HG02973 (cell line): Measurements from ENCODE around the gene POGLUT2.

Experiments
- ATAC-seq: cut with Tn5 transposase; IDR thresholded peaks from one replicate; pipeline ENCODE4 v1.9.1; 2021; ENCODE audit warnings: moderate library complexity; ENCODE audit not compliant: unreplicated experiment

Gene POGLUT2

GRCh38 chr13:102798581-102799425 is at the start of gene POGLUT2, which contains the start of gene BIVM:
TSS of gene POGLUT2 (minus strand) at chr13:102798976. CDS start at chr13:102798670, 306 bp downstream.
TSS of gene BIVM (plus strand) at chr13:102799119. CDS start at chr13:102807268, 8,149 bp downstream.
- ATAC-seq = peak; percentile 84

DNA sequence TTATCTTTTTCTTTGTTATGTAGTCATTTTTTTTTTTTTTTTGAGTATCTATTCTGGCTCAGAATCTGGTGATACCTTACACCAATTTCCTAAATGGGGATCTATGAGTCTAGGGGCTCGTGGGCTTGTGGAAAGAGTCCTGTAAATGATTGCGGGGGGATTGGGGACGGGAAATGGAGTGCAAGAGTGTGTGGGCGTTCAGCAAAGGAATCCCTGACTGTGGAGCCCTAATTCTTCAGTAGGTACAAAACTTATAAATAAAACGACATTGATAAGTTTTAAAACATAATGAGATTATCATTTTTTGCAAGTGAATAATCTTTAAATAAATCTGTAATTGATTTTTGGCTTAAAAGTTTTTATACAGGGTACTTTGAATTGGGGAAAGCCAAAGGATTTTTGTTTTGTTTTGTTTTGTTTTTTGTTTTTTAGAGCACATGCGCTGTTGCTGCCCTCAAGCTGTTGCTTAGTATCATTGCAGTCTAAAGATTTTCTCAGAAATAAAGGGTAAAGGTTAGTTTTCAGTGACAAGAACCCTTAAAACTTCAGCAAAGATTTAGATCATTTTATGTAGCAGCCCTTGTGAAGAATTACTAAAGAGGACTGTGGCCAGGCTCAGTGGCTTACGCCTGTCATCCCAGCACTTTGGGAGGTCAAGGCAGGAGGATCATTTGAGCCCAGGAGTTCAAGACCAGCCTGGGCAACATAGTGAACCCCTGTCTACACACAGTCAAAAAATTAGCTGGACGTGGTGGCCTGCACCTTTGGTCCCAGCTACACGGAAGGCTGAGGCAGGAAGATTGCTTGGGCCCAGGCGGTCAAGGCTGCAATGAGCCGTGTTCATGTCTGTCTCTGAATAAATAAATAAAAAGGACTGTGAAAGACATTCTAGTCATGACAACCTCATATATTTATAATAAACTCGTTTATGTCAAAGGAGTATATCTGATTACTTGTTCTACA is 48.8 kb upstream of the POGLUT2 start:
- ATAC-seq = no peak

GRCh38 chr13:102846261-102847015 is 47.7 kb upstream of the POGLUT2 start:
- ATAC-seq = peak; percentile 33

DNA sequence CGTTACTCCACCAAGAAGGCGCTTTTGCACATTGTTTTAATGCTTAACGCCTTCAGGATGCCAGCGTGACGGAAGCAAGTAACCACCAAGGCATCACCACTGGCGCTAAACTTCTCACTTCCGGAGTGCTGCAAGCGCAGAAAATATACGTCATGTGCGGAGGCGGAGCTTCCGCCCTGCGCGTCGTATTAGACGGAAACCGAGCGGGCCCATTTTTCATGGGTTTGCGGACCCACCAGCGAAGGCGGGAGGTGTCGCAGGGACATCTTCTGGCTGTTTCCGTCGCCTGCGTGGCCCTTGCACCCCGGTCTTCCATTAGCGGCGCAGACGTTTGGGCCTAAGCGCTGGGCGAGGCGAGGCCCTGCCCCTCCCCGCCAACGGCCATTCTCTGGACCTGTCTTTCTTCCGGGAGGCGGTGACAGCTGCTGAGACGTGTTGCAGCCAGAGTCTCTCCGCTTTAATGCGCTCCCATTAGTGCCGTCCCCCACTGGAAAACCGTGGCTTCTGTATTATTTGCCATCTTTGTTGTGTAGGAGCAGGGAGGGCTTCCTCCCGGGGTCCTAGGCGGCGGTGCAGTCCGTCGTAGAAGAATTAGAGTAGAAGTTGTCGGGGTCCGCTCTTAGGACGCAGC is 47.0 kb upstream of the POGLUT2 start, which contains the start of gene ERCC5:
ERCC5 (plus strand) TSS at position 403 of the 631 bp plus-strand sequence. CDS start 235 bp downstream, outside the sequence.
- ATAC-seq = peak; percentile 86

- peak; percentile 12 for ATAC-seq
Observed at GRCh38 chr13:102845289-102845629, 46.5 kb upstream of the POGLUT2 start.

DNA sequence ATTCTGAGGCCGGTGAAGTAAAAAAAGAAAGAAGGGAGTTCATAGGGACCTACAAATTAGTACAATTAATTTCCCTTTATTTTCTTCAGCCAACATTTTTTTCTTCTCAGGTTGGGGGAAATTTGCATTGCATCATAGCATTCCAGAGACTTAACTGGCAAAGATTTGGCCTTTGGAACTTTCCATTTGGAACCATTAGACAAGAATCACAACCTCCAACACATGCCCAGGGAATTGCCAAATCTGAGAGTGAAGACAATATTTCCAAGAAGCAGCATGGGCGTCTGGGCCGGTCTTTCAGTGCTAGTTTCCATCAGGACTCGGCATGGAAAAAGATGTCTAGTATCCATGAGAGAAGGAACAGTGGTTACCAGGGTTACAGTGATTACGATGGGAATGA is 40.7 kb upstream of the POGLUT2 start:
- no peak for ATAC-seq

- no peak for ATAC-seq
Observed at GRCh38 chr13:102838982-102839381, 40.2 kb upstream of the POGLUT2 start.

DNA sequence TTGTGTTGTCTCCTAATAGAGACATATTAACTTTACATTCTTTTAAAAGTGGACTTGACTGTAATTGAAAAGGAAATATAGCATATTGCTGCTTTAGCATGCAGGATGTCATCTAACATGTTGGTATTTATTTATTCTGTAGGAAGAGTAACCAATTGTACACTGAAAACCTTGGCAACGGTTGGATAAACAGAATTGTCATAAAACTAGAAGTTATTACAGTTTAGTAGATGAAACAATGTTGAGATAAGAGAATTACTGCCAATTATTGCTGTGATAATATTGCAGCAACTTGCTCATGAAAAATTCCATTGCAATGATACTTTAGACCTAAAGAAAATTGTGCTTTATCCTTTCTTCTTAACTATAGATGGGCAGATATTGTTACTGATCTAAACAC is 39.5 kb upstream of the POGLUT2 start:
- no peak for ATAC-seq

GRCh38 chr13:102836471-102836870 is 37.7 kb upstream of the POGLUT2 start:
- no peak for ATAC-seq

DNA sequence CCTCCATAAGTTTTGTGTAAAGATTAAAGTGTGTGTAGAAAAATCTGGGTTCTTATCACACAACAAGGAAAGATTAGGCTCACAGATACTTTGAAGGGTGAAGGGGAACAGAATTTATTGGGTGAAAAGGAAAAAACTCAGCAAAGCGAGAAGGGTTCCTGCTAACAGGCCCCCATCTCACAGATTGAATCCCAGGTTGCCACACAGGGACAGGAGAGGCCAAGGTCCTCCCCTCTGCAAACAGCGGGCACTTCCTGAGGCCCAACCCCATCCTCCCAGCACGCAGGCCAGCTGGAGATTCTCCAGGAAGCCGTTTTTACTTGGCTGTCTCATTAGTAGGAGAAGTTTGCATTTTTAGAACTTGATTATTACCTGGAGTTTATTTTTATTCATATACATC is 31.9 kb upstream of the POGLUT2 start:
- no peak for ATAC-seq

DNA sequence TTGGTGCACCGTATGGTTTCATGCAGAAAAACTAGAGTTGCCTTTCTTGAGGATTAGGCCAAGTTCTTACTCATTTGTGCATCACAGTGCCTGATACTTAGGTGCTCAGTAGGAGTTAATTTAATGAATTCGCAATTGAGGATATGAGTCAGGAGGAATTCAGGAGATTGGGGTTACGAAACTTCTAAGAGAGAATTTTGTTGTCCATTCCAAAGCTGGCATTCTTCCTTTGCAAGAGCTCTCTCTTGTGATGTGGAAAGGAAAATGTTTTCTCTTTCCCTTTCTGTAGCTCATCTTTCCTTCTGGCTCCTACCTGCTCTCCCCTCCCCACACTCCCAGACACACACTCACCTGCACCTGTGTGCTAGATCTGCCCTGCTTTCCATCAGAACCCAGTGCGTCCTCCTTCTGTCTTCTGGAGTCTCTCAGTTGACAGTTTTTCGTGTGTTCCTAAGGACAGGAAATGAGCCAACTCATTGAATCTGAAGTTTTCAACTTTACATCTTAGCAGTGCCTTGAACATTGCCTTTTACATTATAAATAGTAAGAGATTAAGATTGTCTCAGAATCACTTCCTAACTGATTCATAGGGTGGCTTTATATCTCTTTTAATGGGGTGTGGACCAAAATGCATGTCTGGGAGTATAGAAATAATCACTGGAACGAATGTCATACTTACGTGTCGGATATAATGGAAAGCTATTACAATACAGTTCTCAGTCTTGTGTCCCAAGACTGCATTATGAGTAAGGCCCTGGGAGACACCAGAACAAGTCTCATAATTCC is 27.3 kb upstream of the POGLUT2 start:
- ATAC-seq = no peak

DNA sequence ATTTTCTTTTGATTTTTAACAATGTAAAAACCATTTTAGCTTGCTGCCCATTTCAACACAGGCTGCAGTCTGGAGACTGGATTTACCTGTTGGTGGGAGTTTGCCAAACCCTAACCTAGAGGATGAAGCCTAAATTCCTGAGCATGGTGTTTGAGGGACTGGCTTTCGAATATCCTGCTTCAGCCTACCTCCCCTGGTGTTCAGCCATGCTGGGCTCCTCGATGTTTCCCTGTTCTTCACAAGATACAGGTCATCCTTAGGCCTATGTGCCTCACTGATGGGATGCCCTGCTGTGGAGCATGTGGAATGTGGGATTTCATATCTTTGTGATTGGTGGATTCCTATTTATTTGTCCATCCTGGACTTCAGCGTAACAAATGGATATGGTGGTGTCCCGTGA is 26.6 kb upstream of the POGLUT2 start:
- ATAC-seq = no peak

DNA sequence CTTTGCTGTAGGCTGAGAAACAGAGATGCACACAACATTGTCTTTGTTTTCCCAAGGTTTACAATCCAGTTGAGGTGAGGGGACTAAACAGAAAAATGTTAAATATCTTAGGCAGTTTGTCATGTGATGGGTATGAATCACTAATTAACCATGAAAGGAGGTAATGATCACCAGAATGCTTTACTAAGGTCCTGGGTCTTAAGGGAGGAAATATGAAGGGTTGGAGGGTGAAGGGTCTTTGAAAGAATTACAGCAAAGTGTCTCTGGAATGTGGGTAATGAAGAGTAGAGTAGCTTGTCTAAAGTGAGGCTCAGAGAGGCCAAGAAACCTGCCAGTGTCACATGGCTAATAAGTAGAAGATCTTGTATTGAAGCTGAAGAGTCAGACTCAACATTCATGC is 19.1 kb upstream of the POGLUT2 start:
- ATAC-seq = no peak

GRCh38 chr13:102817241-102817640 is 18.5 kb upstream of the POGLUT2 start:
- no peak for ATAC-seq

- ATAC-seq = no peak
Observed at GRCh38 chr13:102816708-102817107, 17.9 kb upstream of the POGLUT2 start.

DNA sequence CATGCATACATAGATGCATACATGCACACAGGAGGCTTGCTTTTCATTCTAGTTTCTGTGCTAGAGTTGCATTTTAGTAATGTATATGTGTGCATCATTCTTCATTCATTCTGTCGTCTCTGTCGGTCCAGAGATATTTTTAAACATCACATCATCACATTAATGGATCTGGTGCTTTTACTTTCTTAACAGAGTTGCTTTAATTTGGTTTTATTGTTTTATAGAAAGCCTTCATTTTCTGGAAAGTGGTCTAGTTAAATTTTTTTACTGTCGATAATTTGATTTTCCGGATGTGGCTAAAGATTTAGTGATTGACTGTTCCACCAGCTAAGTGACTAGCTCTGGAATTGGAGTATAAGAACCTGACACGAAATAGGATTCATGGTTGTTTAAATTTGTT is 17.0 kb upstream of the POGLUT2 start:
- ATAC-seq = no peak

- ATAC-seq = no peak
Observed at GRCh38 chr13:102814793-102815192, 16.0 kb upstream of the POGLUT2 start.

DNA sequence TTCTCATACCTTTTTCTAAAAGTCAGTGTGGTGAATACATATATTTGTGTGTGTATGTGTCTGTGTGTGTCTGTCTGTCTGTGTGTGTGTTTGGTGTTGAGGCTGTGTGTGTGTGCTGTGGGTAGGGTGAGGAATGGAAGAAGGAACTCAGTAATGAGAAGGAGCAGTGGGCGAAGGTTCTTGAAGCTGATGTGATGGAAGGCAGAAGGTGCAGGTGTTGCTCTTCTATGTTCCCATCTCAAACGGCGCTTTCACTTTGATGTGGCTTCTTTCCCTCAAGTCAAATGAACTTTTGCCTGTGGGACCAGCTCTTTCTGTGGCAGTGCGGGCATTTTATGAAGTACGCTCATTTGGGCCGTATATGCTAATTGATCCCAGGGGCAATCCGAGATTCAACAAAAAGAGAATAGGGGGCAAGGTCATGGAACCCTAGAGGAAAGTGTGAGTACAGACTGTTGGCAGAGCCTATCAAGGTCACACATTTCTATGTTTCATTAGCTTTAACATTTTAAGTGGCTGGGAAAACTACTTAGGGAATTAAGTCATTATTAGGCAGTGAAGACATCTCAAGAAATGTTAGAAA is 15.3 kb upstream of the POGLUT2 start:
- ATAC-seq = no peak

DNA sequence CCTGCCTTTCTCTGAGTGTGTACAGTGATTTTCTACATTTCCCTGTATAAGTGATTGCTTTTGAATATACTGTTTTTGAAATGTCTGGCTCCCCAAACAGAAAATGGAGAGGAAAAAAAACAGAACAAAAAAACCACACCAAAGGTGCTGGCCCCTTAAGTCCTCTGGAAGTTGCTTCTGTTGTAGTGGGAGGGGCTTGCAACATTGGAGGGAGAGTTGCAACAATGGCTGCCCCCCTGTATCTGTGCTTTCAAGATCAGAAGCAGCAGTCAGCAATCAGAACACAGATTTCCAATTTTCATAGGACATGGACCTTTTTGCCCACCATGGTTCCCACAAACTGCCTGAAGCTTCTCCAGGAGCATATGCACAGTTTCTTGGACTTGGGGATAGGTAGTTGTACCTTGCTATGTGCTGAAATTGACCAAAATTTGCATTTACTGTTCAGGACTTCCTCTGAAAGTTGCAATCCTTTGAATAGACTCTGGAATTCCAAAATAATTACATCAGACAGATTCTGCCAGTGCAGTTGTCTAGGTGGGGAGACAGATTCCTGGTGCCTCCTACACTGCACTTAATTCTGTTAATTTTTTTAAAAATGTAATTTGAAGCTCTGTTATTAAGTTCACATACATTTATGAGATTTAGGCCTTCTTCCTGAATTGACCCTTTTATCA is 14.0 kb upstream of the POGLUT2 start:
- no peak for ATAC-seq
